Stimulated activated CD8-positive, alpha-beta memory T cell treated with anti-CD3 and anti-CD28 coated beads, Interleukin-2, amount 100 ng/mL, for 1 hour (primary cell): ENCODE data around the gene FMN1.

Experiments
- DNase-seq, 2 donors: peaks; one replicate each; pipeline ENCODE4 v3.0.0-alpha.2; 2020; ENCODE audit warnings: low read depth in 2 of 2

Gene FMN1

GRCh38 chr15:32729700-32730395 lies 464.7 kb downstream of the FMN1 start:
- DNase-seq = no peak

GRCh38 chr15:32723171-32723948 lies 471.2 kb downstream of the FMN1 start:
- DNase-seq = no peak

- no peak for DNase-seq
These were observed 472.4 kb downstream of the FMN1 start for GRCh38 chr15:32722136-32722535.

GRCh38 chr15:32721596-32721995 lies 472.9 kb downstream of the FMN1 start:
- DNase-seq = no peak

- no peak for DNase-seq
These were observed 475.4 kb downstream of the FMN1 start for GRCh38 chr15:32718821-32719716.

GRCh38 chr15:32718227-32718820 lies 476.2 kb downstream of the FMN1 start:
- no peak for DNase-seq

- no peak for DNase-seq
These were observed 476.9 kb downstream of the FMN1 start, which contains the start of gene GREM1 for GRCh38 chr15:32717426-32718226. Gene GREM1, plus strand, starts transcription at chr15:32718004. Its CDS starts 12,687 bp downstream, at chr15:32730691.

- DNase-seq = no peak
These were observed 477.5 kb downstream of the FMN1 start for GRCh38 chr15:32716915-32717425.

- no peak for DNase-seq
These were observed 478.1 kb downstream of the FMN1 start for GRCh38 chr15:32716216-32716914.
